Panc1 (cell line): ENCODE results near the gene RNF149. TPM values are rescaled to one million over a fixed set of nuclear protein-coding genes. Genes with fewer than 3 reads are reported as not detected.

Source experiments
- ATAC-seq: fragments of 200-7000 bp; cut with Tn5 transposase; 2 replicates; pipeline ENCODE4 v1.9.1; 2020; ENCODE audit warnings: mild to moderate bottlenecking, moderate library complexity
- BruUV-seq: library from RNA; stranded (reverse); fragments of 400-500 nt; replicated peaks from 2 replicates; lab custom pipeline; 2021; lab: Mats Ljungman, UMichigan
- CTCF ChIA-PET: fragments of 300-600 bp; sonication (Branson Sonifier 250); formaldehyde crosslinking; loops from one replicate; lab custom pipeline; 2022; ENCODE audit warnings: antibody characterized with exemption; lab: Charles Lee
- POLR2A ChIA-PET: fragments of 300-600 bp; sonication (Branson Sonifier 250); formaldehyde crosslinking; loops from one replicate; lab custom pipeline; 2022; ENCODE audit warnings: antibody characterized with exemption; lab: Charles Lee
- DNase-seq: peaks from one replicate; pipeline ENCODE4 v3.0.0-alpha.2; 2010; ENCODE audit warnings: low read depth, low spot score
- H3K27ac ChIP-seq: 2 replicates; pipeline ENCODE4 v1.5.1; 2011; ENCODE audit warnings: mild to moderate bottlenecking, low read length, inconsistent platforms
- H3K27me3 ChIP-seq: fragments of 200-500 bp; sonication (Bioruptor generic); 2 replicates; pipeline ENCODE4 v1.6.0; 2014; ENCODE audit warnings: low read length, inconsistent platforms; ENCODE audit not compliant: control insufficient read depth, insufficient read depth
- H3K36me3 ChIP-seq: fragments of 200-500 bp; sonication (Bioruptor generic); 2 replicates; pipeline ENCODE4 v1.5.1; 2014; ENCODE audit warnings: inconsistent platforms, mild to moderate bottlenecking, low read length, moderate library complexity; ENCODE audit not compliant: control insufficient read depth, insufficient read depth
- H3K4me1 ChIP-seq: 2 replicates; pipeline ENCODE4 v1.5.1; 2011; ENCODE audit warnings: inconsistent platforms, mild to moderate bottlenecking, low read length, moderate library complexity; ENCODE audit not compliant: control insufficient read depth, insufficient read depth
- H3K4me3 ChIP-seq, 2 experiments: 2 replicates each; pipeline ENCODE4 v1.5.1; 2011 to 2012; ENCODE audit warnings: low read depth in 2 of 2, low read length in 2 of 2, mild to moderate bottlenecking in 2 of 2, inconsistent platforms in 1 of 2, moderate library complexity in 1 of 2
- H3K9me3 ChIP-seq: fragments of 200-500 bp; sonication (Bioruptor generic); 2 replicates; pipeline ENCODE4 v1.5.1; 2014; ENCODE audit warnings: low read depth, mild to moderate bottlenecking, inconsistent platforms, low read length, moderate library complexity; ENCODE audit not compliant: control insufficient read depth, insufficient read depth
- CTCF ChIP-seq: fragments of 450-650 bp; IDR thresholded peaks from 2 replicates; pipeline ENCODE4 v1.5.1; 2017; ENCODE audit warnings: mild to moderate bottlenecking
- POLR2AphosphoS5 ChIP-seq: IDR thresholded peaks from 2 replicates; pipeline ENCODE4 v1.6.1; 2012; ENCODE audit warnings: mild to moderate bottlenecking, low read depth, low read length, moderate library complexity
- REST ChIP-seq, 2 experiments: IDR thresholded peaks; 2 replicates each; pipeline ENCODE4 v1.6.1; 2011 to 2012; ENCODE audit warnings: low read depth in 2 of 2, control low read depth in 1 of 2, low read length in 1 of 2, mild to moderate bottlenecking in 1 of 2, moderate library complexity in 1 of 2; ENCODE audit not compliant: insufficient read depth in 1 of 2
- SIN3A ChIP-seq: IDR thresholded peaks from 2 replicates; pipeline ENCODE4 v1.6.1; 2012; ENCODE audit warnings: low read depth, mild to moderate bottlenecking, low read length, moderate library complexity, borderline replicate concordance; ENCODE audit not compliant: insufficient read depth
- TCF7L2 ChIP-seq: IDR thresholded peaks from 2 replicates; pipeline ENCODE4 v1.6.1; 2011; ENCODE audit warnings: mild to moderate bottlenecking, low read depth, low read length, inconsistent platforms
- in situ Hi-C: cut with HindIII; loops from 2 replicates; pipeline ENCODE4 v1.10.0; 2016; ENCODE audit warnings: low sequenced_read_pairs, low pct_unique_long_range_greater_than_20kb
- intact Hi-C: fragments of 100-400 bp; cut with micrococcal nuclease; formaldehyde crosslinking; loops from one replicate; pipeline ENCODE4 v1.10.0; 2022; ENCODE audit not compliant: unreplicated experiment
- microRNA-seq: library from miRNA; unstranded; fragments of <30 nt; microRNA quantifications from one replicate; pipeline ENCODE4 v1.1.0, GENCODE V29; 2020; ENCODE audit not compliant: unreplicated experiment
- total RNA-seq: library from RNA; stranded (reverse); gene quantifications from one replicate; pipeline ENCODE4 v1.2.1, GENCODE V29; 2021; ENCODE audit not compliant: unreplicated experiment

RNF149 gene
- total RNA-seq, 1 experiment from 2014 or later: 29.9 TPM

GRCh38 chr2:101231240-101231639 is 77.3 kb downstream of the RNF149 start:
- DNase-seq: no peak
- Histone ChIP-seq H3K27me3 (no peaks in the 10 kb centered on the region), H3K4me1 (0 out of 2 replicates have a peak, but pooled peaks cover 4% of the 10 kb centered on the region), H3K36me3 (no peaks in the 10 kb centered on the region), H3K27ac (no peak overlapping the region), H3K4me3 (no peak overlapping the region), H3K9me3 (no peaks in the 10 kb centered on the region)
- CTCF ChIA-PET: no interaction called here
- BruUV-seq: no TSS peak
- TF ChIP-seq REST (IDR thresholded peaks at IDR 0.05; ENCODE audit: insufficient read depth in 1 of 2, low read depth in 2 of 2, low read length in 1 of 2): no peak
- no peak for TF ChIP-seq CTCF
- TF ChIP-seq SIN3A: no peak
- in situ Hi-C loops (no loop called here), intact Hi-C loops (no loop called here)
- ATAC-seq: no peak
- POLR2A ChIA-PET: interaction anchor here (0.6 kb wide), 1 partner anchor 216 kb away, joined by 4 read pairs; no protein-coding TSS in a partner anchor

DNA sequence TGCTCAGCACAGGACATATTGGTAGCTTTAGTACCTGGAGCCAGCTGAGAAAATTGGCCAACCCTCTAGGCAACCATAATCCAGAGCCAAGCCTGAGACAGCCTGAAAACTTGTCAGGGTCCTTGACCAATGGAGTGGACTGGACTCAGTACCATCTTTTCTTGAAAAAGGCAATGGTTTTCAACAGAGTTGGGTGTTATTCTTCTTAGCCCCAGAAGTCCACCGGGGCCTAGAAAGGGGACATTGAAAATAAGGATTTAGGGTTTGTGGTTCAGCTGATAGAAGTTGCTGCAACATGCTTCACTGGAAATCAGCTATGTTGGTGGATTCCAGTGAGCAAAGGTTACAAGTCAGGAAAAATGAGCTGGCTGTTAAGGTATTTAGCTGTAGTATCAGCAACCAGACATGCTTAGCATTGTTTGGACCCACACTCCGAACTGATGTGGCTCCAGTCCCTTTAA is 77.9 kb downstream of the RNF149 start:
- no TSS peak for BruUV-seq
- TF ChIP-seq TCF7L2 (no peak), CTCF (no peak), SIN3A (no peak), REST (IDR thresholded peaks at IDR 0.05; ENCODE audit: insufficient read depth in 1 of 2, low read depth in 2 of 2, low read length in 1 of 2) (no peak), POLR2AphosphoS5 (no peak)
- Histone ChIP-seq H3K27me3 (no peaks in the 10 kb centered on the region), H3K4me3 (no peak overlapping the region), H3K36me3 (no peaks in the 10 kb centered on the region), H3K27ac (no peak overlapping the region), H3K4me1 (0 out of 2 replicates have a peak, but pooled peaks cover 4% of the 10 kb centered on the region), H3K9me3 (no peaks in the 10 kb centered on the region)
- in situ Hi-C loops (no loop called here), intact Hi-C loops (no loop called here)
- CTCF ChIA-PET: no interaction called here
- no peak for ATAC-seq
- POLR2A ChIA-PET: interaction anchor here (0.6 kb wide), 1 partner anchor 21 kb away, joined by 3 read pairs; no protein-coding TSS in a partner anchor
- DNase-seq: no peak

Small RNA genes within 50 kb of the gene (microRNA-seq; reads per million reads assigned to microRNA genes)
- gene MIR5696: not detected

Other genes starting within 250 kb of the RNF149 start
- 139 TPM for gene TBC1D8, start 157.3 kb downstream of the RNF149 start, total RNA-seq
- 58.3 TPM for gene CNOT11, start 55.8 kb downstream of the RNF149 start, total RNA-seq
- gene CREG2, start 78.8 kb upstream of the RNF149 start, total RNA-seq: 0.21 TPM
- not detected for gene RFX8, start 166.4 kb upstream of the RNF149 start, total RNA-seq